OCI-M2 (cell line): ENCODE results near the gene RNF213.
"Not testable (repeated sequence)": the region's sequence is repeated elsewhere in the genome, so short reads cannot be mapped to it uniquely, and the experiment has no call there.

Experiments used
- DNase-seq: peaks from one replicate; lab custom pipeline; 2025; ENCODE audit not compliant: unreplicated experiment; lab: John Stamatoyannopoulos, UW

RNF213 gene

GRCh38 chr17:80388175-80388574, 127.5 kb downstream of the RNF213 start:
- no peak for DNase-seq

- DNase-seq = no peak
These were observed 127.9 kb downstream of the RNF213 start for GRCh38 chr17:80388601-80389000.

- DNase-seq = no peak
These were observed 128.7 kb downstream of the RNF213 start for GRCh38 chr17:80389011-80389995.

GRCh38 chr17:80393241-80393890, 132.7 kb downstream of the RNF213 start:
- DNase-seq = no peak

GRCh38 chr17:80393961-80394360, 133.3 kb downstream of the RNF213 start:
- DNase-seq = no peak

- DNase-seq = no peak
These were observed 134.1 kb downstream of the RNF213 start for GRCh38 chr17:80394629-80395216.

GRCh38 chr17:80395402-80396151, 134.9 kb downstream of the RNF213 start:
- DNase-seq = no peak

GRCh38 chr17:80396157-80397033, 135.7 kb downstream of the RNF213 start:
- DNase-seq = no peak

- no peak for DNase-seq
These were observed 136.4 kb downstream of the RNF213 start for GRCh38 chr17:80397034-80397387.

GRCh38 chr17:80397686-80398085, 137.0 kb downstream of the RNF213 start:
- DNase-seq = no peak

GRCh38 chr17:80401086-80401485, 140.4 kb downstream of the RNF213 start:
- DNase-seq = not testable (repeated sequence)

- not testable (repeated sequence) for DNase-seq
These were observed 141.4 kb downstream of the RNF213 start for GRCh38 chr17:80402102-80402501.

- DNase-seq = no peak
These were observed 142.3 kb downstream of the RNF213 start for GRCh38 chr17:80402959-80403358.

- no peak for DNase-seq
These were observed 145.5 kb downstream of the RNF213 start for GRCh38 chr17:80406146-80406545.

GRCh38 chr17:80407917-80408316, 147.3 kb downstream of the RNF213 start:
- not testable (repeated sequence) for DNase-seq

- DNase-seq = no peak
These were observed 148.2 kb downstream of the RNF213 start for GRCh38 chr17:80408872-80409271.

- no peak for DNase-seq
These were observed 149.0 kb downstream of the RNF213 start for GRCh38 chr17:80409626-80410025.

- DNase-seq = not testable (repeated sequence)
These were observed 149.9 kb downstream of the RNF213 start for GRCh38 chr17:80410441-80411087.

- no peak for DNase-seq
These were observed 153.3 kb downstream of the RNF213 start for GRCh38 chr17:80413771-80414507.
